T-helper 2 cell treated with Interferon-gamma antibody and Interleukin-4, amounts not matched to agents 5 μg/mL and 100 μg/mL, for 36 hours (primary cell): ENCODE measurements around the gene GGT1.
"Not testable (repeated sequence)": the region's sequence is repeated elsewhere in the genome, so short reads cannot be mapped to it uniquely, and the experiment has no call there.

Experiments used
- DNase-seq: peaks from one replicate; pipeline ENCODE4 v3.0.0; 2021; ENCODE audit warnings: low spot score
- H3K27ac Mint-ChIP-seq: one replicate; pipeline ENCODE4 v1.8.0; 2021; ENCODE audit warnings: mild to moderate bottlenecking, mixed read lengths
- H3K27me3 Mint-ChIP-seq: one replicate; pipeline ENCODE4 v1.8.0; 2021; ENCODE audit warnings: low read depth, mixed read lengths
- H3K36me3 Mint-ChIP-seq: one replicate; pipeline ENCODE4 v1.8.0; 2021; ENCODE audit warnings: low read depth, mixed read lengths
- H3K4me1 Mint-ChIP-seq: one replicate; pipeline ENCODE4 v1.8.0; 2021; ENCODE audit warnings: low read depth, mixed read lengths
- H3K4me3 Mint-ChIP-seq: one replicate; pipeline ENCODE4 v1.8.0; 2022; ENCODE audit warnings: mild to moderate bottlenecking, moderate library complexity, mixed read lengths
- H3K9me3 Mint-ChIP-seq: one replicate; pipeline ENCODE4 v1.8.0; 2021; ENCODE audit warnings: mixed read lengths

Gene GGT1

GRCh38 chr22:24667904-24668303, 64.9 kb downstream of the GGT1 start:
- not testable (repeated sequence) for H3K4me1 Mint-ChIP-seq, H3K9me3 Mint-ChIP-seq, H3K27ac Mint-ChIP-seq, H3K4me3 Mint-ChIP-seq, DNase-seq, H3K36me3 Mint-ChIP-seq
- peaks cover 11% of the 10 kb centered on the region for H3K27me3 Mint-ChIP-seq

- H3K4me3 Mint-ChIP-seq, H3K27me3 Mint-ChIP-seq, H3K9me3 Mint-ChIP-seq, DNase-seq, H3K4me1 Mint-ChIP-seq, H3K36me3 Mint-ChIP-seq, H3K27ac Mint-ChIP-seq: not testable (repeated sequence)
Observed at GRCh38 chr22:24672532-24672931, 69.5 kb downstream of the GGT1 start.
